HepG2 (cell line): ENCODE data around the gene SHROOM1. TPM values are rescaled to one million over a fixed set of nuclear protein-coding genes. Genes with fewer than 3 reads are reported as not detected.

Source experiments
- BCL6 ChIP-seq: IDR thresholded peaks from 2 replicates; pipeline ENCODE4 v1.6.1; 2016; ENCODE audit warnings: missing genetic modification reagents, missing compliant biosample characterization
- HOXA3 ChIP-seq: sonication (generic); formaldehyde crosslinking; IDR thresholded peaks from 2 replicates; pipeline ENCODE4 v1.5.0; 2020; ENCODE audit warnings: missing genetic modification reagents
- HOXD1 ChIP-seq: sonication (generic); formaldehyde crosslinking; IDR thresholded peaks from 2 replicates; pipeline ENCODE4 v1.5.0; 2020; ENCODE audit warnings: missing genetic modification reagents
- JUN ChIP-seq: sonication (generic); formaldehyde crosslinking; IDR thresholded peaks from 2 replicates; pipeline ENCODE4 v1.4.0; 2020; ENCODE audit warnings: mild to moderate bottlenecking, missing genetic modification reagents
- KLF12 ChIP-seq: sonication (generic); formaldehyde crosslinking; IDR thresholded peaks from 2 replicates; pipeline ENCODE4 v1.4.0; 2020; ENCODE audit warnings: missing genetic modification reagents, borderline replicate concordance
- MED13 ChIP-seq: sonication (generic); formaldehyde crosslinking; IDR thresholded peaks from 2 replicates; pipeline ENCODE4 v1.5.0; 2020; ENCODE audit warnings: missing genetic modification reagents
- MYNN ChIP-seq: sonication (generic); formaldehyde crosslinking; IDR thresholded peaks from 2 replicates; pipeline ENCODE4 v1.4.0; 2020; ENCODE audit warnings: mild to moderate bottlenecking, low read depth, missing genetic modification reagents
- NCOA2 ChIP-seq: sonication (generic); formaldehyde crosslinking; IDR thresholded peaks from 2 replicates; pipeline ENCODE4 v1.8.0; 2022; ENCODE audit warnings: inconsistent platforms
- NPAS2 ChIP-seq: sonication (generic); formaldehyde crosslinking; IDR thresholded peaks from 2 replicates; pipeline ENCODE4 v1.8.0; 2022; ENCODE audit warnings: mild to moderate bottlenecking, missing genetic modification reagents, borderline replicate concordance
- NR2F6 ChIP-seq, 2 experiments: IDR thresholded peaks; 2 replicates each; pipeline ENCODE4 v1.6.1; 2016; ENCODE audit warnings: antibody characterized with exemption in 1 of 2, mild to moderate bottlenecking in 1 of 2
- RBM39 ChIP-seq: fragments of 200-400 bp; formaldehyde crosslinking; IDR thresholded peaks from one replicate; pipeline ENCODE4 v1.6.1; 2018; ENCODE audit warnings: antibody characterized with exemption, mild to moderate bottlenecking, low read depth, low read length; ENCODE audit not compliant: poor library complexity, severe bottlenecking
- SAFB2 ChIP-seq: sonication (generic); formaldehyde crosslinking; IDR thresholded peaks from 2 replicates; pipeline ENCODE4 v1.5.1; 2020; ENCODE audit warnings: missing genetic modification reagents, low read depth, mild to moderate bottlenecking, borderline replicate concordance
- ZKSCAN1 ChIP-seq: fragments of 150-350 bp; IDR thresholded peaks from 2 replicates; pipeline ENCODE4 v1.6.1; 2014; ENCODE audit warnings: low read length
- ZNF598 ChIP-seq: sonication (generic); formaldehyde crosslinking; IDR thresholded peaks from 2 replicates; pipeline ENCODE4 v1.5.1; 2020; ENCODE audit warnings: mild to moderate bottlenecking, missing genetic modification reagents, borderline replicate concordance
- ZNF672 ChIP-seq: sonication (generic); formaldehyde crosslinking; IDR thresholded peaks from 2 replicates; pipeline ENCODE4 v1.8.1; 2022; ENCODE audit warnings: missing genetic modification reagents
- ZSCAN29 ChIP-seq: sonication (generic); formaldehyde crosslinking; conservative IDR thresholded peaks from 2 replicates; pipeline ENCODE4 v1.4.0; 2020; ENCODE audit warnings: mild to moderate bottlenecking, missing genetic modification reagents
- polyA plus RNA-seq, 8 experiments: library from polyadenylated mRNA; depleted of rRNA in 3 of 8; stranded (reverse) in 7 of 8; unstranded in 1 of 8; fragments of >200 nt; fragmentation: Illumina TruSeq in 4 of 8; extraction: Trizol in 4 of 8; gene quantifications; 2 replicates each; pipeline versions ENCODE4 v1.2.1 to v1.2.3, GENCODE V29; 2011 to 2016; ENCODE audit warnings: low read depth in 4 of 8, missing spikeins in 1 of 8, mixed read lengths in 1 of 8; ENCODE audit not compliant: insufficient read depth in 1 of 8
- total RNA-seq, 5 experiments: library from RNA; depleted of rRNA; stranded (reverse); fragments of >200 nt; fragmentation: Illumina TruSeq; extraction: Trizol; gene quantifications; 2 replicates each; pipeline ENCODE4 v1.2.3, GENCODE V29; 2016; ENCODE audit warnings: low read depth in 1 of 5
- TF ChIP-seq, protein P1 (sequence below): sonication (generic); formaldehyde crosslinking; IDR thresholded peaks from 2 replicates; pipeline ENCODE4 v1.5.0; 2020; ENCODE audit warnings: missing genetic modification reagents
- TF ChIP-seq, protein P2 (sequence below): sonication (generic); formaldehyde crosslinking; IDR thresholded peaks from 2 replicates; pipeline ENCODE4 v1.4.0; 2020; ENCODE audit warnings: low read depth, mild to moderate bottlenecking, missing genetic modification reagents
- TF ChIP-seq, protein P3 (sequence below): sonication (generic); formaldehyde crosslinking; IDR thresholded peaks from 2 replicates; pipeline ENCODE4 v1.4.0; 2020; ENCODE audit warnings: mild to moderate bottlenecking, missing genetic modification reagents
- TF ChIP-seq, protein P4 (sequence below): sonication (generic); formaldehyde crosslinking; IDR thresholded peaks from 2 replicates; pipeline ENCODE4 v1.5.0; 2020; ENCODE audit warnings: mild to moderate bottlenecking, missing genetic modification reagents, borderline replicate concordance

SHROOM1 gene
- total and polyA plus RNA-seq, 2 of the 13 experiments (the other 11 are each of a cell fraction or from before 2014, with no cell fraction given), result 18.2 to 25.7 TPM

DNA sequence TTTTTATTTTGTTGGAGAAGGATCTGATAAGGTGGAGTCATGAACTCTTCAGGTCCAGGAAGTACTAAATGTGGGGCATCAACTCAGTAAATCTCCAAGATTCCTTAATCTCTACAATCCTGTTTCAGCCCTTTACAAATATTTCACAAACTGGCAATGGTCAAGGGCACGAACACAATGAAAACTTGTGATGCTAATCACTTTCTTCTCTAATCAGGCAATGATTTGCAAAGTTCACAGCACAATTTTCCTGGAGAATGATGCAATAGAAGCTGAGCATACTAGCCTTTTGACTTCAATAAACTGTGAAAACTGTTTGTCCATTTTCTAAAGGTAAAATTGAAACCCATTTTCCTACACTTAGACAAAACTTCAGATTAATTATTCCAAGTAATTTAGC is 18.9 kb upstream of the SHROOM1 start (continued):
- TF ChIP-seq, protein P1, sequence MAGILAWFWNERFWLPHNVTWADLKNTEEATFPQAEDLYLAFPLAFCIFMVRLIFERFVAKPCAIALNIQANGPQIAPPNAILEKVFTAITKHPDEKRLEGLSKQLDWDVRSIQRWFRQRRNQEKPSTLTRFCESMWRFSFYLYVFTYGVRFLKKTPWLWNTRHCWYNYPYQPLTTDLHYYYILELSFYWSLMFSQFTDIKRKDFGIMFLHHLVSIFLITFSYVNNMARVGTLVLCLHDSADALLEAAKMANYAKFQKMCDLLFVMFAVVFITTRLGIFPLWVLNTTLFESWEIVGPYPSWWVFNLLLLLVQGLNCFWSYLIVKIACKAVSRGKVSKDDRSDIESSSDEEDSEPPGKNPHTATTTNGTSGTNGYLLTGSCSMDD (CRISPR knock-in tag), result no peak
- TF ChIP-seq, protein P2, sequence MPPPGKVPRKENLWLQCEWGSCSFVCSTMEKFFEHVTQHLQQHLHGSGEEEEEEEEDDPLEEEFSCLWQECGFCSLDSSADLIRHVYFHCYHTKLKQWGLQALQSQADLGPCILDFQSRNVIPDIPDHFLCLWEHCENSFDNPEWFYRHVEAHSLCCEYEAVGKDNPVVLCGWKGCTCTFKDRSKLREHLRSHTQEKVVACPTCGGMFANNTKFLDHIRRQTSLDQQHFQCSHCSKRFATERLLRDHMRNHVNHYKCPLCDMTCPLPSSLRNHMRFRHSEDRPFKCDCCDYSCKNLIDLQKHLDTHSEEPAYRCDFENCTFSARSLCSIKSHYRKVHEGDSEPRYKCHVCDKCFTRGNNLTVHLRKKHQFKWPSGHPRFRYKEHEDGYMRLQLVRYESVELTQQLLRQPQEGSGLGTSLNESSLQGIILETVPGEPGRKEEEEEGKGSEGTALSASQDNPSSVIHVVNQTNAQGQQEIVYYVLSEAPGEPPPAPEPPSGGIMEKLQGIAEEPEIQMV (CRISPR knock-in tag), result no peak
- peak; percentile 62; the same call in 1 of the 2 replicates for TF ChIP-seq NR2F6 (IDR thresholded peaks at IDR 0.05)
- TF ChIP-seq NR2F6 (CRISPR knock-in tag; IDR thresholded peaks at IDR 0.05), result peak; percentile 33; the same call in 1 of the 2 replicates
- TF ChIP-seq NCOA2 (CRISPR knock-in tag), result peak; percentile 85
- no peak for TF ChIP-seq ZSCAN29
- TF ChIP-seq NPAS2, result no peak
- no peak for TF ChIP-seq ZKSCAN1
- TF ChIP-seq MED13 (CRISPR knock-in tag), result peak; percentile 59; the same call in 1 of the 2 replicates
- no peak for TF ChIP-seq MYNN (CRISPR knock-in tag)
- TF ChIP-seq ZNF598 (CRISPR knock-in tag), result no peak
- TF ChIP-seq HOXA3, result no peak
- peak; percentile 58 for TF ChIP-seq BCL6
- TF ChIP-seq, protein P3, sequence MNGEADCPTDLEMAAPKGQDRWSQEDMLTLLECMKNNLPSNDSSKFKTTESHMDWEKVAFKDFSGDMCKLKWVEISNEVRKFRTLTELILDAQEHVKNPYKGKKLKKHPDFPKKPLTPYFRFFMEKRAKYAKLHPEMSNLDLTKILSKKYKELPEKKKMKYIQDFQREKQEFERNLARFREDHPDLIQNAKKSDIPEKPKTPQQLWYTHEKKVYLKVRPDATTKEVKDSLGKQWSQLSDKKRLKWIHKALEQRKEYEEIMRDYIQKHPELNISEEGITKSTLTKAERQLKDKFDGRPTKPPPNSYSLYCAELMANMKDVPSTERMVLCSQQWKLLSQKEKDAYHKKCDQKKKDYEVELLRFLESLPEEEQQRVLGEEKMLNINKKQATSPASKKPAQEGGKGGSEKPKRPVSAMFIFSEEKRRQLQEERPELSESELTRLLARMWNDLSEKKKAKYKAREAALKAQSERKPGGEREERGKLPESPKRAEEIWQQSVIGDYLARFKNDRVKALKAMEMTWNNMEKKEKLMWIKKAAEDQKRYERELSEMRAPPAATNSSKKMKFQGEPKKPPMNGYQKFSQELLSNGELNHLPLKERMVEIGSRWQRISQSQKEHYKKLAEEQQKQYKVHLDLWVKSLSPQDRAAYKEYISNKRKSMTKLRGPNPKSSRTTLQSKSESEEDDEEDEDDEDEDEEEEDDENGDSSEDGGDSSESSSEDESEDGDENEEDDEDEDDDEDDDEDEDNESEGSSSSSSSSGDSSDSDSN (CRISPR knock-in tag), result no peak
- no peak for TF ChIP-seq KLF12 (CRISPR knock-in tag)
- TF ChIP-seq, protein P4, sequence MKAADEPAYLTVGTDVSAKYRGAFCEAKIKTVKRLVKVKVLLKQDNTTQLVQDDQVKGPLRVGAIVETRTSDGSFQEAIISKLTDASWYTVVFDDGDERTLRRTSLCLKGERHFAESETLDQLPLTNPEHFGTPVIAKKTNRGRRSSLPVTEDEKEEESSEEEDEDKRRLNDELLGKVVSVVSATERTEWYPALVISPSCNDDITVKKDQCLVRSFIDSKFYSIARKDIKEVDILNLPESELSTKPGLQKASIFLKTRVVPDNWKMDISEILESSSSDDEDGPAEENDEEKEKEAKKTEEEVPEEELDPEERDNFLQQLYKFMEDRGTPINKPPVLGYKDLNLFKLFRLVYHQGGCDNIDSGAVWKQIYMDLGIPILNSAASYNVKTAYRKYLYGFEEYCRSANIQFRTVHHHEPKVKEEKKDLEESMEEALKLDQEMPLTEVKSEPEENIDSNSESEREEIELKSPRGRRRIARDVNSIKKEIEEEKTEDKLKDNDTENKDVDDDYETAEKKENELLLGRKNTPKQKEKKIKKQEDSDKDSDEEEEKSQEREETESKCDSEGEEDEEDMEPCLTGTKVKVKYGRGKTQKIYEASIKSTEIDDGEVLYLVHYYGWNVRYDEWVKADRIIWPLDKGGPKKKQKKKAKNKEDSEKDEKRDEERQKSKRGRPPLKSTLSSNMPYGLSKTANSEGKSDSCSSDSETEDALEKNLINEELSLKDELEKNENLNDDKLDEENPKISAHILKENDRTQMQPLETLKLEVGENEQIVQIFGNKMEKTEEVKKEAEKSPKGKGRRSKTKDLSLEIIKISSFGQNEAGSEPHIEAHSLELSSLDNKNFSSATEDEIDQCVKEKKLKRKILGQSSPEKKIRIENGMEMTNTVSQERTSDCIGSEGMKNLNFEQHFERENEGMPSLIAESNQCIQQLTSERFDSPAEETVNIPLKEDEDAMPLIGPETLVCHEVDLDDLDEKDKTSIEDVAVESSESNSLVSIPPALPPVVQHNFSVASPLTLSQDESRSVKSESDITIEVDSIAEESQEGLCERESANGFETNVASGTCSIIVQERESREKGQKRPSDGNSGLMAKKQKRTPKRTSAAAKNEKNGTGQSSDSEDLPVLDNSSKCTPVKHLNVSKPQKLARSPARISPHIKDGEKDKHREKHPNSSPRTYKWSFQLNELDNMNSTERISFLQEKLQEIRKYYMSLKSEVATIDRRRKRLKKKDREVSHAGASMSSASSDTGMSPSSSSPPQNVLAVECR (CRISPR knock-in tag), result no peak
- no peak for TF ChIP-seq RBM39
- no peak for TF ChIP-seq SAFB2 (CRISPR knock-in tag)
- TF ChIP-seq JUN (CRISPR knock-in tag), result no peak
- no peak for TF ChIP-seq HOXD1 (CRISPR knock-in tag)
- TF ChIP-seq ZNF672 (CRISPR knock-in tag), result no peak
